GM18870 (cell line): ENCODE data around the gene MBD2.

Experiments
- ATAC-seq: cut with Tn5 transposase; IDR thresholded peaks from one replicate; pipeline ENCODE4 v1.9.1; 2021; ENCODE audit warnings: moderate library complexity; ENCODE audit not compliant: unreplicated experiment

Gene MBD2

GRCh38 chr18:54203914-54204313 is 20.6 kb downstream of the MBD2 start:
- peak; percentile 55 for ATAC-seq

- no peak for ATAC-seq
Measured at GRCh38 chr18:54202851-54203250, 21.6 kb downstream of the MBD2 start.

- no peak for ATAC-seq
Measured at GRCh38 chr18:54197747-54198411, 26.6 kb downstream of the MBD2 start.

GRCh38 chr18:54193786-54194185 is 30.7 kb downstream of the MBD2 start:
- no peak for ATAC-seq

- no peak for ATAC-seq
Measured at GRCh38 chr18:54192900-54193299, 31.6 kb downstream of the MBD2 start.

- no peak for ATAC-seq
Measured at GRCh38 chr18:54192415-54192814, 32.1 kb downstream of the MBD2 start.

GRCh38 chr18:54191352-54191751 is 33.1 kb downstream of the MBD2 start:
- ATAC-seq: no peak

- ATAC-seq: no peak
Measured at GRCh38 chr18:54187372-54187771, 37.1 kb downstream of the MBD2 start.

- no peak for ATAC-seq
Measured at GRCh38 chr18:54184836-54185235, 39.6 kb downstream of the MBD2 start.

GRCh38 chr18:54183390-54183789 is 41.1 kb downstream of the MBD2 start:
- no peak for ATAC-seq

GRCh38 chr18:54181856-54182602 is 42.4 kb downstream of the MBD2 start:
- peak; percentile 75 for ATAC-seq

- ATAC-seq: peak; percentile 79
Measured at GRCh38 chr18:54173980-54174630, 50.4 kb downstream of the MBD2 start.

GRCh38 chr18:54173250-54173649 is 51.2 kb downstream of the MBD2 start:
- ATAC-seq: no peak

- ATAC-seq: no peak
Measured at GRCh38 chr18:54169431-54170403, 54.8 kb downstream of the MBD2 start.

GRCh38 chr18:54165450-54165849 is 59.0 kb downstream of the MBD2 start:
- no peak for ATAC-seq

- ATAC-seq: no peak
Measured at GRCh38 chr18:54163453-54163852, 61.0 kb downstream of the MBD2 start.

- ATAC-seq: no peak
Measured at GRCh38 chr18:54162431-54162830, 62.0 kb downstream of the MBD2 start.

GRCh38 chr18:54161267-54161666 is 63.2 kb downstream of the MBD2 start:
- ATAC-seq: no peak

GRCh38 chr18:54159906-54160305 is 64.6 kb downstream of the MBD2 start:
- ATAC-seq: no peak

GRCh38 chr18:54157646-54158385 is 66.7 kb downstream of the MBD2 start:
- no peak for ATAC-seq
